ENCODE results near the gene TBXA2R.
A peak's percentile ranks its signal among the peaks of the same experiment; 100 is the strongest.

TBXA2R gene

DNA sequence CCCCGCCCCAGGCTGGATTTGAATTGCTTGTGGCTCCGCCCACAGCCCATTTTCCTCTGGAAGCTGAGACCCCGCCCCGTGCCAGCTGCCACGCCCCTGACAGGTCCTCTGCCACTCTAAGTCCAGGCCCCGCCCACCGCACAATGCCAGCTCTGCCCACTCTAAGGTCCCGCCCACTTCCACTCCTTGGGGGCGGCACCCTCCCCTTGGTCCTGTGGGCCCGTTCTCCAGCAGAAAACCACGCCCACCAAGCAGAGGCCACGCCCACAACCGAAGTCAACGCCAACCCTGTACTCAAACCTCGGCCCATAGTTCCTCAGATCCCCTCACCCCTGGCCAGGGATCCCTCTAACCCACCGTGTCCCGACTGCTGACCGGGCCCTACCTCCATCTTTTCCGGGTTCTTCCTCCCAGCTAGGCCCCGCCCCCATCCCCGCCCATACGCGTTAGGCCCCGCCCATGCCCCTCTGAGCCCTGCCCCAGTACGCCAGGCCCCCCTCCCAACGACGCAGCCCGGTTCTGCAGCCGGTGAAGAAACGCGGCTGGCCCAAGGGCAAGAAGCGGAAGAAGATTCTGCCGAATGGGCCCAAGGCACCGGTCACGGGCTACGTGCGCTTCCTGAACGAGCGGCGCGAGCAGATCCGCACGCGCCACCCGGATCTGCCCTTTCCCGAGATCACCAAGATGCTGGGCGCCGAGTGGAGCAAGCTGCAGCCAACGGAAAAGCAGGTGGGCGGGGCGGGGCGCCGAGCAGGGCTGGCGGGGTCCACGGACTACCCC, 32.6 kb downstream of the TBXA2R start:
- Histone ChIP-seq H3K9me2 (replicated peaks; ENCODE audit: insufficient read depth, low read length) (no peaks in the 10 kb centered on the region), H3F3A (ENCODE audit: insufficient read depth, low read length) (0 out of 2 replicates have a peak, but pooled peaks cover 9% of the 10 kb centered on the region), H3K79me2 (ENCODE audit: low read length) (peaks cover 6% of the 10 kb centered on the region), H3K4me2 (ENCODE audit: low read depth, low read length) (peak overlapping the region; percentile 95; the same call in 1 of the 2 replicates), H3K4me3 (ENCODE audit: low read length) (peak overlapping the region; percentile 97; the same call in 1 of the 2 replicates), H3K27ac (ENCODE audit: low read length) (no peak overlapping the region), H4K20me1 (ENCODE audit: insufficient read depth, low read length) (no peaks in the 10 kb centered on the region), H3K9me3 (replicated peaks; ENCODE audit: insufficient read depth, low read length) (no peaks in the 10 kb centered on the region), H2AFZ (ENCODE audit: low read length) (no peak overlapping the region), H3K4me1 (ENCODE audit: low read length) (0 out of 2 replicates have a peak, but pooled peaks cover 4% of the 10 kb centered on the region), H3K27me3 (replicated peaks; ENCODE audit: insufficient read depth, low read length) (peaks cover 2% of the 10 kb centered on the region), H3K36me3 (replicated peaks; ENCODE audit: insufficient read depth, low read length) (no peaks in the 10 kb centered on the region), H3K9ac (ENCODE audit: low read length) (no peak overlapping the region)
- TF ChIP-seq, protein P1, sequence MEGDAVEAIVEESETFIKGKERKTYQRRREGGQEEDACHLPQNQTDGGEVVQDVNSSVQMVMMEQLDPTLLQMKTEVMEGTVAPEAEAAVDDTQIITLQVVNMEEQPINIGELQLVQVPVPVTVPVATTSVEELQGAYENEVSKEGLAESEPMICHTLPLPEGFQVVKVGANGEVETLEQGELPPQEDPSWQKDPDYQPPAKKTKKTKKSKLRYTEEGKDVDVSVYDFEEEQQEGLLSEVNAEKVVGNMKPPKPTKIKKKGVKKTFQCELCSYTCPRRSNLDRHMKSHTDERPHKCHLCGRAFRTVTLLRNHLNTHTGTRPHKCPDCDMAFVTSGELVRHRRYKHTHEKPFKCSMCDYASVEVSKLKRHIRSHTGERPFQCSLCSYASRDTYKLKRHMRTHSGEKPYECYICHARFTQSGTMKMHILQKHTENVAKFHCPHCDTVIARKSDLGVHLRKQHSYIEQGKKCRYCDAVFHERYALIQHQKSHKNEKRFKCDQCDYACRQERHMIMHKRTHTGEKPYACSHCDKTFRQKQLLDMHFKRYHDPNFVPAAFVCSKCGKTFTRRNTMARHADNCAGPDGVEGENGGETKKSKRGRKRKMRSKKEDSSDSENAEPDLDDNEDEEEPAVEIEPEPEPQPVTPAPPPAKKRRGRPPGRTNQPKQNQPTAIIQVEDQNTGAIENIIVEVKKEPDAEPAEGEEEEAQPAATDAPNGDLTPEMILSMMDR (IDR thresholded peaks at IDR 0.05; ENCODE audit: low read length), result no peak
- TF ChIP-seq EZH2 (optimal IDR thresholded peaks at IDR 0.05; ENCODE audit: low read depth, low read length) (no peak), EZH2phosphoT487 (IDR thresholded peaks at IDR 0.05; ENCODE audit: low read length) (no peak)
- DNase-seq, result peak; percentile 98

GRCh38 chr19:3573162-3573857, 33.4 kb downstream of the TBXA2R start:
- peak overlapping the region; percentile 83 for H2AFZ ChIP-seq (ENCODE audit: low read length)
- no peaks in the 10 kb centered on the region for H4K20me1 ChIP-seq (ENCODE audit: insufficient read depth, low read length)
- no peak for DNase-seq
- no peaks in the 10 kb centered on the region for H3K9me2 ChIP-seq (replicated peaks; ENCODE audit: insufficient read depth, low read length)
- peaks cover 6% of the 10 kb centered on the region for H3K79me2 ChIP-seq (ENCODE audit: low read length)
- TF ChIP-seq, protein P1 (IDR thresholded peaks at IDR 0.05; ENCODE audit: low read length), result no peak
- TF ChIP-seq EZH2 (optimal IDR thresholded peaks at IDR 0.05; ENCODE audit: low read depth, low read length) (no peak), EZH2phosphoT487 (IDR thresholded peaks at IDR 0.05; ENCODE audit: low read length) (no peak)
- no peaks in the 10 kb centered on the region for H3K9me3 ChIP-seq (replicated peaks; ENCODE audit: insufficient read depth, low read length)
- H3K27me3 ChIP-seq (replicated peaks; ENCODE audit: insufficient read depth, low read length), result peaks cover 8% of the 10 kb centered on the region
- peak overlapping the region; percentile 95 for H3K4me2 ChIP-seq (ENCODE audit: low read depth, low read length)
- H3K9ac ChIP-seq (ENCODE audit: low read length), result peak overlapping the region; percentile 72
- H3K36me3 ChIP-seq (replicated peaks; ENCODE audit: insufficient read depth, low read length), result no peaks in the 10 kb centered on the region
- H3K4me3 ChIP-seq (ENCODE audit: low read length), result peak overlapping the region; percentile 97
- H3K4me1 ChIP-seq (ENCODE audit: low read length), result 0 out of 2 replicates have a peak, but pooled peaks cover 4% of the 10 kb centered on the region
- H3K27ac ChIP-seq (ENCODE audit: low read length), result no peak overlapping the region; the same call in 1 of the 2 replicates
- H3F3A ChIP-seq (ENCODE audit: insufficient read depth, low read length), result 0 out of 2 replicates have a peak, but pooled peaks cover 9% of the 10 kb centered on the region

GRCh38 chr19:3572855-3573161, 33.9 kb downstream of the TBXA2R start, which contains the start of gene HMG20B:
Gene HMG20B (plus strand): TSS chr19:3572944. CDS start chr19:3573310, 366 bp downstream.
- Histone ChIP-seq H4K20me1 (ENCODE audit: insufficient read depth, low read length) (no peaks in the 10 kb centered on the region), H3K79me2 (ENCODE audit: low read length) (peaks cover 6% of the 10 kb centered on the region), H3K4me3 (ENCODE audit: low read length) (peak within 1 kb of the TSS; percentile 97), H3K36me3 (replicated peaks; ENCODE audit: insufficient read depth, low read length) (no peaks in the 10 kb centered on the region), H3K9me2 (replicated peaks; ENCODE audit: insufficient read depth, low read length) (no peaks in the 10 kb centered on the region), H3K27ac (ENCODE audit: low read length) (no peak within 1 kb of the TSS; the same call in 1 of the 2 replicates), H3K9ac (ENCODE audit: low read length) (peak within 1 kb of the TSS; percentile 72), H2AFZ (ENCODE audit: low read length) (peak within 1 kb of the TSS; percentile 83), H3F3A (ENCODE audit: insufficient read depth, low read length) (0 out of 2 replicates have a peak, but pooled peaks cover 9% of the 10 kb centered on the region), H3K27me3 (replicated peaks; ENCODE audit: insufficient read depth, low read length) (peaks cover 11% of the 10 kb centered on the region), H3K9me3 (replicated peaks; ENCODE audit: insufficient read depth, low read length) (no peaks in the 10 kb centered on the region), H3K4me2 (ENCODE audit: low read depth, low read length) (peak within 1 kb of the TSS; percentile 95), H3K4me1 (ENCODE audit: low read length) (0 out of 2 replicates have a peak, but pooled peaks cover 4% of the 10 kb centered on the region)
- DNase-seq, result no peak
- TF ChIP-seq EZH2phosphoT487 (IDR thresholded peaks at IDR 0.05; ENCODE audit: low read length), result no peak
- no peak for TF ChIP-seq EZH2 (optimal IDR thresholded peaks at IDR 0.05; ENCODE audit: low read depth, low read length)
- TF ChIP-seq, protein P1 (IDR thresholded peaks at IDR 0.05; ENCODE audit: low read length), result no peak
